Gastrocnemius medialis (tissue), 4 donors: ENCODE data around the gene IDI1.

Experiments used
- CTCF ChIP-seq, 5 experiments: fragments of 450-650 bp in 3 of 5; fragments of 200-600 bp in 2 of 5; sonication (generic) in 2 of 5; IDR thresholded peaks in 4 of 5; conservative IDR thresholded peaks in 1 of 5; 1 replicate in 4 of 5; 2 replicates in 1 of 5; pipeline ENCODE4 v1.5.1; 2016 to 2019; ENCODE audit warnings: antibody characterized with exemption in 5 of 5, mild to moderate bottlenecking in 3 of 5, moderate library complexity in 3 of 5
- POLR2A ChIP-seq, 2 donors: fragments of 450-650 bp; IDR thresholded peaks; one replicate each; pipeline ENCODE4 v1.6.1; 2017; ENCODE audit warnings: antibody characterized with exemption in 2 of 2, mild to moderate bottlenecking in 2 of 2, moderate library complexity in 2 of 2

GRCh38 chr10:1093696-1094095 is 44.8 kb upstream of the IDI1 start:
- TF ChIP-seq CTCF (IDR thresholded peaks at IDR 0.05 in 4 of 5, conservative IDR thresholded peaks at IDR 0.05 in 1 of 5), result no peak
- TF ChIP-seq POLR2A (IDR thresholded peaks at IDR 0.05), result no peak
